Ovary (tissue), 9 donors: Measurements from ENCODE around the gene THAP5. TPM values are rescaled to one million over a fixed set of nuclear protein-coding genes. Genes with fewer than 3 reads are reported as not detected.

Experiments
- DNase-seq, 5 donors: peaks; one replicate each; pipeline ENCODE4 v3.0.0-alpha.2; 2019 to 2020
- H3K27ac ChIP-seq, 2 donors: fragments of 200-600 bp; one replicate each; pipeline versions ENCODE4 v1.5.1 to v1.8.0; 2019 to 2022
- H3K27me3 ChIP-seq: fragments of 200-600 bp; one replicate; pipeline ENCODE4 v1.8.0; 2022
- H3K36me3 ChIP-seq: fragments of 200-600 bp; sonication (generic); one replicate; pipeline ENCODE4 v1.5.1; 2019
- H3K4me1 ChIP-seq: one replicate; pipeline ENCODE4 v1.8.1; 2013; ENCODE audit warnings: mild to moderate bottlenecking, moderate library complexity; ENCODE audit not compliant: insufficient read depth
- H3K4me3 ChIP-seq: fragments of 200-600 bp; sonication (generic); one replicate; pipeline ENCODE4 v1.5.1; 2017
- H3K9me3 ChIP-seq, 2 donors: fragments of 200-600 bp in 1 of 2; sonication (generic) in 1 of 2; one replicate each; pipeline versions ENCODE4 v1.5.1 to v1.8.1; 2013 to 2019; ENCODE audit warnings: mild to moderate bottlenecking in 1 of 2, moderate library complexity in 1 of 2
- EP300 ChIP-seq: sonication (generic); formaldehyde crosslinking; IDR thresholded peaks from one replicate; pipeline ENCODE4 v1.6.1; 2017; ENCODE audit warnings: antibody characterized with exemption
- POLR2A ChIP-seq: fragments of 450-650 bp; IDR thresholded peaks from one replicate; pipeline ENCODE4 v1.6.1; 2017; ENCODE audit warnings: antibody characterized with exemption, mild to moderate bottlenecking, moderate library complexity
- WGBS, 3 donors: extraction: QIAGEN DNeasy Blood & Tissue Kit in 1 of 3; methylation state at CpG; one replicate each; pipeline versions ENCODE4 v1.1.5 to v1.1.7; 2013 to 2017; 5-methylcytosine and 5-hydroxymethylcytosine counted together
- intact Hi-C, 4 donors: fragments of 100-400 bp; cut with DNase I; formaldehyde crosslinking; loops; one replicate each; pipeline versions ENCODE4 v1.11.0 to v1.15.1; 2022 to 2023
- polyA plus RNA-seq, 2 donors: library from polyadenylated mRNA; stranded (reverse); fragments of 200-250 nt in 1 of 2; fragments of 350-450 nt in 1 of 2; fragmentation: Illumina TruSeq in 1 of 2; extraction: RNeasy Lipid Tissue Mini Kit (QIAGEN cat#74804) in 1 of 2; gene quantifications; one replicate each; pipeline ENCODE4 v1.2.3, GENCODE V29; 2013 to 2014
- total RNA-seq, 7 donors: library from RNA; depleted of rRNA in 2 of 7; stranded (reverse); fragments of >200 nt in 2 of 7; fragmentation: NEBNext Ultra II Directional in 3 of 7; extraction: Animal tissue kit (Norgen Biotek cat#: 25700) in 3 of 7; gene quantifications; one replicate each; pipeline versions ENCODE4 v1.1.0 to v1.2.4, GENCODE V29; 2016 to 2023
- TF ChIP-seq, protein P1 (sequence below), 3 donors: fragments of 450-650 bp in 2 of 3; fragments of 200-600 bp in 1 of 3; IDR thresholded peaks; one replicate each; pipeline versions ENCODE4 v1.5.1 to v1.8.0; 2016 to 2022; ENCODE audit warnings: antibody characterized with exemption in 3 of 3, mild to moderate bottlenecking in 1 of 3
- donor health status: DM: no; HTN: no; CAD: no; lungs with moderate emphysema.
- donor health status: DM: no; HTN: no; CAD: no.
- donor health status: Bipolar disorder and iron deficiency.
- donor health status: DM: yes; HTN: yes; CAD: no.
- donor health status: DM: no; HTN: no; CAD: no.
- donor health status: DM: yes; HTN: yes; CAD: no.

The THAP5 gene
- total and polyA plus RNA-seq, 9 donors = 17.0 to 44.5 (median 36.4) TPM

DNA sequence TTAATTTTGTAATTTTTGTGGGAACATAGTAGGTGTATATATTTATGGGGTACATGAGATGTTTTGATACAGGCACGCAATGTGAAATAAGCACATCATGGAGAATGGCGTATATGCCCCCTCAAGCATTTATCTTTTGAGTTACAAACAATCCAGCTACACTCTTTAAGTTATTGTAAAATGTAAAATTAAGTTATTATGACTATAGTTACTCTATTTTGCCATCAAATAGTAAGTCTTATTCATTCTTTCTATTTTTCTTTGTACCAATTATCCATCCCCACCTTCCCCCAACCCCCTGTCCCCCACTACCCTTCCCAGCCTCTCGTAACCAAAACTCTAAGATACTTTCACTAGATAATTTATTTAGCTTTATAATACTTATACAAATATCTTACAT is 35.8 kb downstream of the THAP5 start:
- 94 to 99% (median 97%) methylated on average over 3 of the region's 3 CpGs for WGBS, 3 donors
- no peak overlapping the region for H3K4me3 ChIP-seq
- TF ChIP-seq EP300 (no peak), POLR2A (no peak)
- TF ChIP-seq, protein P1, sequence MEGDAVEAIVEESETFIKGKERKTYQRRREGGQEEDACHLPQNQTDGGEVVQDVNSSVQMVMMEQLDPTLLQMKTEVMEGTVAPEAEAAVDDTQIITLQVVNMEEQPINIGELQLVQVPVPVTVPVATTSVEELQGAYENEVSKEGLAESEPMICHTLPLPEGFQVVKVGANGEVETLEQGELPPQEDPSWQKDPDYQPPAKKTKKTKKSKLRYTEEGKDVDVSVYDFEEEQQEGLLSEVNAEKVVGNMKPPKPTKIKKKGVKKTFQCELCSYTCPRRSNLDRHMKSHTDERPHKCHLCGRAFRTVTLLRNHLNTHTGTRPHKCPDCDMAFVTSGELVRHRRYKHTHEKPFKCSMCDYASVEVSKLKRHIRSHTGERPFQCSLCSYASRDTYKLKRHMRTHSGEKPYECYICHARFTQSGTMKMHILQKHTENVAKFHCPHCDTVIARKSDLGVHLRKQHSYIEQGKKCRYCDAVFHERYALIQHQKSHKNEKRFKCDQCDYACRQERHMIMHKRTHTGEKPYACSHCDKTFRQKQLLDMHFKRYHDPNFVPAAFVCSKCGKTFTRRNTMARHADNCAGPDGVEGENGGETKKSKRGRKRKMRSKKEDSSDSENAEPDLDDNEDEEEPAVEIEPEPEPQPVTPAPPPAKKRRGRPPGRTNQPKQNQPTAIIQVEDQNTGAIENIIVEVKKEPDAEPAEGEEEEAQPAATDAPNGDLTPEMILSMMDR (IDR thresholded peaks at IDR 0.05) = no peak
- H3K27ac ChIP-seq = no peak overlapping the region
- no peaks in the 10 kb centered on the region for H3K9me3 ChIP-seq
- no peak for DNase-seq
- intact Hi-C loops = no loop called here
- H3K27me3 ChIP-seq = no peaks in the 10 kb centered on the region
- no peaks in the 10 kb centered on the region for H3K4me1 ChIP-seq
- no peaks in the 10 kb centered on the region for H3K36me3 ChIP-seq

DNA sequence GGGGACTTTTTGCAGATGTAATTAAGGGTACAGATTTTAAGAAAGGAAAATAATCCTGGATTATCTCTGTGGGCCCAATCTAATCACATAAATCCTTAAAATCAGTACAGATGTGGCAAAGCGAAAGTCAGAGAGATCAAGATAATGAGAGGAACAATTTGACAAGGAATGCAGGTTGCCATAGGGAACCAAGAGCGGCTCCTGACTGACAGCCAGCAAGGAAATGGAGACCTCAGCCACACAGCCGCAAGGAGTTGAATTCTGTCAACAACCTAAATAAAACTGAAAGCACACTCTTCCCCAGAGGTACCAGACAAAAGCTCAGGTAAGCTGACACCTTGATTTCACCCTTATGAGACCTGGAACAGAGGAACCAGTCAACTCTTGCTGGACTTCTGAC is 40.2 kb downstream of the THAP5 start:
- intact Hi-C loops = no loop called here
- TF ChIP-seq EP300 = no peak
- TF ChIP-seq, protein P1 (IDR thresholded peaks at IDR 0.05) = no peak
- TF ChIP-seq POLR2A = no peak
- H3K9me3 ChIP-seq = no peaks in the 10 kb centered on the region

DNA sequence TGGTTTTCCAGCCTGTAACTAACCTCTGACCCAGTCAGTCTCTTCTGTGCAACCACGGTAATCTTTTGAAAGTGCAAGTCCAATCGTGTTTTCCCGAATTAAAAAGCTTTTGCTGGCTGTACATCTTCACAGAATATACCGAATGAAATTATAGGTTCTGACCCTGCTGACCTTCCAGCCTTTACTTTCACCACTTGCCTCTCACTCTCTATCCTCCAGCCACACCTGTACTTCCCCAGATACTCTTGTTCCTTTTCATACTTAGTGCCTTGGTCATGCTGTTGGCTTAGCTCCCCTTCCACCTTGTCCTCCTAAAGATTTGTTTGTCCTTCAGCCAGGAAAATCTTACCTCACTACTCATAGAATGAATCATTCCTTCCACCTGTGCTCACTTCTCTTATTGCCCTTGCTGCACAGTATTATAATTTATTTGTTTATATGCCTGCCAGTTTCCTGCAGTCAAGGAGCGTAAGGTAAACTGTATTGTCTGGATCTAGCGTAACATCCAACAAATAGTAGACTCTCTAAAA is 41.3 kb downstream of the THAP5 start:
- 94 to 95% (median 95%) methylated on average over 6 of the region's 6 CpGs for WGBS, 3 donors
- H3K9me3 ChIP-seq = no peaks in the 10 kb centered on the region
- no peak overlapping the region for H3K27ac ChIP-seq
- no peaks in the 10 kb centered on the region for H3K36me3 ChIP-seq
- no peak overlapping the region for H3K4me3 ChIP-seq
- H3K4me1 ChIP-seq = peaks cover 4% of the 10 kb centered on the region
- no peaks in the 10 kb centered on the region for H3K27me3 ChIP-seq
- TF ChIP-seq EP300 (no peak), POLR2A (no peak)
- TF ChIP-seq, protein P1 (IDR thresholded peaks at IDR 0.05) = no peak
- intact Hi-C loops = no loop called here
- no peak for DNase-seq

More for the DNA sequence above, 40.2 kb downstream of the THAP5 start:
- DNase-seq = no peak
- Histone ChIP-seq H3K36me3 (no peaks in the 10 kb centered on the region), H3K4me3 (no peak overlapping the region), H3K27ac (no peak overlapping the region), H3K4me1 (peaks cover 4% of the 10 kb centered on the region), H3K27me3 (no peaks in the 10 kb centered on the region)
- WGBS, 3 donors = 82 to 87% (median 85%) methylated on average over 3 of the region's 3 CpGs

DNA sequence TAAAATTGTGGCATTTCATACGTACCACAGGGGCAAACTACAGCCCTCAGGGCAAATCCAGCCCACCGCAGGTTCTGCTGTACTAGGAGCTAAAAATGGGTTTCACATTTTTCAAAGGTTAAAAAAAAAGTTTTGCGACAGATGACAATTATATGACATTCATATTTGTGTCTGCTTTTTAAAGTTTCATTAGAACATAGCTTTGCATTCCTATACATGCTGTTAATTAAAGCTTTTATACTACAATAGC is 42.8 kb downstream of the THAP5 start:
- H3K9me3 ChIP-seq = no peaks in the 10 kb centered on the region
- H3K27ac ChIP-seq = peak overlapping the region; percentile 56 to 94
- intact Hi-C loops = loop anchor here in 2 of 4 donors (1.0 to 2.0 kb wide), 2 partner anchors 42 to 43 kb away; partner anchors contain the start of genes DNAJB9 (in 2 of the 2) and THAP5 (in 2 of the 2)
- H3K36me3 ChIP-seq = no peaks in the 10 kb centered on the region
- H3K27me3 ChIP-seq = no peaks in the 10 kb centered on the region
- WGBS, 3 donors = 6 to 15% (median 9%) methylated on average over 3 of the region's 3 CpGs
- DNase-seq = no peak
- peaks cover 4% of the 10 kb centered on the region for H3K4me1 ChIP-seq
- no peak for TF ChIP-seq POLR2A
- no peak for TF ChIP-seq EP300
- TF ChIP-seq, protein P1 (IDR thresholded peaks at IDR 0.05) = no peak
- H3K4me3 ChIP-seq = peak overlapping the region; percentile 49
